ENCODE measurements around the gene ARL6IP4.

GRCh38 chr12:122994140-122994675 is 13.7 kb downstream of the ARL6IP4 start:
- TF ChIP-seq, protein P1, sequence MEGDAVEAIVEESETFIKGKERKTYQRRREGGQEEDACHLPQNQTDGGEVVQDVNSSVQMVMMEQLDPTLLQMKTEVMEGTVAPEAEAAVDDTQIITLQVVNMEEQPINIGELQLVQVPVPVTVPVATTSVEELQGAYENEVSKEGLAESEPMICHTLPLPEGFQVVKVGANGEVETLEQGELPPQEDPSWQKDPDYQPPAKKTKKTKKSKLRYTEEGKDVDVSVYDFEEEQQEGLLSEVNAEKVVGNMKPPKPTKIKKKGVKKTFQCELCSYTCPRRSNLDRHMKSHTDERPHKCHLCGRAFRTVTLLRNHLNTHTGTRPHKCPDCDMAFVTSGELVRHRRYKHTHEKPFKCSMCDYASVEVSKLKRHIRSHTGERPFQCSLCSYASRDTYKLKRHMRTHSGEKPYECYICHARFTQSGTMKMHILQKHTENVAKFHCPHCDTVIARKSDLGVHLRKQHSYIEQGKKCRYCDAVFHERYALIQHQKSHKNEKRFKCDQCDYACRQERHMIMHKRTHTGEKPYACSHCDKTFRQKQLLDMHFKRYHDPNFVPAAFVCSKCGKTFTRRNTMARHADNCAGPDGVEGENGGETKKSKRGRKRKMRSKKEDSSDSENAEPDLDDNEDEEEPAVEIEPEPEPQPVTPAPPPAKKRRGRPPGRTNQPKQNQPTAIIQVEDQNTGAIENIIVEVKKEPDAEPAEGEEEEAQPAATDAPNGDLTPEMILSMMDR (IDR thresholded peaks at IDR 0.05), result no peak
- no peak for TF ChIP-seq POLR2A (IDR thresholded peaks at IDR 0.05)
- no peak for TF ChIP-seq POLR2AphosphoS5 (IDR thresholded peaks at IDR 0.05)
